Nephron progenitor cell (in vitro differentiated cells): ENCODE data around the gene ATAD2B.
A peak's percentile ranks its signal among the peaks of the same experiment; 100 is the strongest.
"Not testable (repeated sequence)": the region's sequence is repeated elsewhere in the genome, so short reads cannot be mapped to it uniquely, and the experiment has no call there.

Experiments used
- DNase-seq: peaks from one replicate; pipeline ENCODE4 v3.0.0; 2021
- H3K27ac Mint-ChIP-seq: 2 replicates; pipeline ENCODE4 v1.8.0; 2021; ENCODE audit warnings: mild to moderate bottlenecking, moderate library complexity, mixed read lengths
- H3K27me3 Mint-ChIP-seq: 2 replicates; pipeline ENCODE4 v1.8.0; 2021; ENCODE audit warnings: mild to moderate bottlenecking, low read depth, mixed read lengths; ENCODE audit not compliant: poor library complexity
- H3K36me3 Mint-ChIP-seq: 2 replicates; pipeline ENCODE4 v1.8.0; 2021; ENCODE audit warnings: low read depth, mixed read lengths
- H3K4me1 Mint-ChIP-seq: 2 replicates; pipeline ENCODE4 v1.8.0; 2021; ENCODE audit warnings: mixed read lengths
- H3K4me3 Mint-ChIP-seq: 2 replicates; pipeline ENCODE4 v1.8.0; 2021; ENCODE audit warnings: mild to moderate bottlenecking, moderate library complexity, mixed read lengths
- H3K9me3 Mint-ChIP-seq: 2 replicates; pipeline ENCODE4 v1.8.0; 2021; ENCODE audit warnings: mild to moderate bottlenecking, moderate library complexity, mixed read lengths
- CTCF ChIP-seq: fragments of 200-600 bp; sonication (generic); IDR thresholded peaks from 2 replicates; pipeline ENCODE4 v1.5.0; 2021; ENCODE audit warnings: antibody characterized with exemption

ATAD2B gene

DNA sequence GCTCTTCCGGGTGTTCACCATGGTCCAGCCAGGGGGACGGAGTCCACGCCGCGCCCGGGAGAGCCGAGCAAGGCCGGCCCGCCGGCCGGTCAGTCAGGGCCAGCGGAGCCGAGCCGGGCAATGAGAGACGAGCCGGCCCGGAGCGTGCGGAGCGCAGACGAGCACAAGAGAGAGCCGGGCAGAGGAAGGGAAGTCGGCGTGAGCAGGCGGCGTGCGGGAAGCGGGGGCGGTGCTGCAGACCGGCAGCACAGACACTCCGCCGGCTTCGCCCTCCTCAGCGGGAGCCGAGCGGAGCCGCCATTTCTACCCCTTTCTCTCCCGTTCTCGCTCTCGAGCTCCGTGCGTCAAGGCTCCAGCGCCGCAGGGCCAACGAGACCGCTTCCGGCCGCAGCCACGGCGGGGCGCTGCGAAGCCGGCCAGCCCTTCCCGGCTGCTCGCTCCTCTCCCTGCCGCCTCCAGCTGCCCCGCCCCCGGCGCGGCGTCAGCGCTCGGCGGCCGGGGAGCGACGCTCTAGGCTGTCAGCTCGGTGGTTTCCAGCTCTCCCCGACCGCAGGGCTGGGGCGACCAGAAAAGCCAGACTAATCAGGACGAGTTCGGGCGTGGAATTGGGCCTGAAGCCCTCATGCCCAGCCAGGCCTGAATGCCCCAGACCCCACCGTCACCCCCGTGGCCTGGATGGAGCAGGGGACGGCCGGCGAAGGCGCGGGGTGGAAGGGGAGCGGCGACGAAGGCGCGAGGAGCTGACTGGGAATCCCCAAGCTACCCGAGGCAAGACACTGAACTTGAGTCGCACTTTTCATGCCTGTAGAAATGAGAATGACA is at the start of gene ATAD2B:
ATAD2B (minus strand) TSS at position 374 of the 822 bp plus-strand sequence; CDS start at position 21, 353 bp downstream.
- H3K27me3 Mint-ChIP-seq = no peaks in the 10 kb centered on the region
- peak; percentile 96 for DNase-seq
- peak; percentile 70 for TF ChIP-seq CTCF
- peaks cover 32% of the 10 kb centered on the region for H3K4me1 Mint-ChIP-seq
- peak within 1 kb of the TSS; percentile 96 for H3K27ac Mint-ChIP-seq
- no peaks in the 10 kb centered on the region for H3K9me3 Mint-ChIP-seq
- H3K36me3 Mint-ChIP-seq = peaks cover 23% of the 10 kb centered on the region
- peak within 1 kb of the TSS; percentile 96 for H3K4me3 Mint-ChIP-seq

GRCh38 chr2:23967846-23968245 is 40.9 kb upstream of the ATAD2B start:
- H3K36me3 Mint-ChIP-seq = peaks cover 67% of the 10 kb centered on the region
- H3K27me3 Mint-ChIP-seq = no peaks in the 10 kb centered on the region
- TF ChIP-seq CTCF = no peak
- H3K4me1 Mint-ChIP-seq = no peaks in the 10 kb centered on the region
- no peak overlapping the region for H3K4me3 Mint-ChIP-seq
- no peak overlapping the region for H3K27ac Mint-ChIP-seq
- H3K9me3 Mint-ChIP-seq = peaks cover 5% of the 10 kb centered on the region
- DNase-seq = no peak

DNA sequence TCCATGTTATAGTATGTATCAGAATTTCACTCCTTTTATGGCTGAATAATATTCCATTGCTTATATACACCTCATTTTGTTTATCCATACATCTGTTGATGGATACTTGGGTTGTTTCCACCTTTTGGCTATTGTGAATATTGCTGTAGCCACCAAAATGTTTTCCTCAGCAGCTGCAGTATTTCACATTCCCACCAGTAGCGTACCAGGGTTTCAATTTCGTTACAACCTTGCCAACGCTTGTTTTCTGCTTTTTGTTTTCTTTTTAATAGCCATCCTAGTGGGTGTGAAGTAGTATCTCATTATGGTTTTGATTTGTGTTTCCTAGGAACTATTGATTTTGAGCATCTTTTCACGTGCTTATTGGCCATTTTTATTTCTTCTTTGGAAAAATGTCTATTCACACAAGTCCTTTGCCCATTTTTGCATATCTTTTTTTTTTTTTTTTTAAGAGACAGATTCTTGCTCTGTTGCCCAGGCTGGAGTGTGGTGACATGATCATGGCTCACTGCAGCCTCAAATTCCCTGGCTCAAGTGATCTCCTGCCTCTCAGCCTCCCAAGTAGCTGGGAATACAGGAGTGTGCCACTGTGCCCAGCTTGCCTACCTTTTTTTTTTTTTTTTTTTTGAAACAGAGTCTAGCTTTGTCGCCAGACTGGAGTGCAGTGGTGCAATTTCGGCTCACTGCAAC is 27.5 kb upstream of the ATAD2B start:
- H3K9me3 Mint-ChIP-seq = no peaks in the 10 kb centered on the region
- peaks cover 6% of the 10 kb centered on the region for H3K4me1 Mint-ChIP-seq
- peaks cover 7% of the 10 kb centered on the region for H3K36me3 Mint-ChIP-seq
- TF ChIP-seq CTCF = no peak
- H3K27me3 Mint-ChIP-seq = no peaks in the 10 kb centered on the region
- DNase-seq = no peak
- H3K4me3 Mint-ChIP-seq = no peak overlapping the region
- no peak overlapping the region for H3K27ac Mint-ChIP-seq

- DNase-seq = no peak
- no peak for TF ChIP-seq CTCF
- Mint-ChIP-seq H3K4me1 (peaks cover 6% of the 10 kb centered on the region), H3K4me3 (no peak overlapping the region), H3K27me3 (no peaks in the 10 kb centered on the region), H3K36me3 (peaks cover 4% of the 10 kb centered on the region), H3K27ac (no peak overlapping the region), H3K9me3 (no peaks in the 10 kb centered on the region)
These were observed 26.7 kb upstream of the ATAD2B start for GRCh38 chr2:23953625-23954024.

DNA sequence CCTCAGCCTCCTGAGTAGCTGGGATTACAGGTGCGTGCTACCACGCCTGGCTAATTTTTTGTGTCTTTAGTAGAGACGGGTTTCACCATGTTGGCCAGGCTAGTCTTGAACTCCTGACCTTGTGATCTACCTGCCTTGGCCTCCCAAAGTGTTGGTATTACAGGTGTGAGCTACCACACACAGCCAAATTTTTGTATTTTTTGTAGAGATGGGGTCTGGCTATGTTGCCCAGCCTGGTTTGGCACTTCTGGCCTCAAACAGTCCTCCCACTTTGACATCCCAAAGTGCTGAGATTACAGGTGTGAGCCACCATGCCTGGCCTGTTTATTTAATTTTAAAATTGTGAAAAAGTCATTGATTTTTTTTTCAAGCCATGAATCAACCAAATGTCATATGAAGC is 25.6 kb upstream of the ATAD2B start:
- H3K27me3 Mint-ChIP-seq, H3K9me3 Mint-ChIP-seq, H3K4me3 Mint-ChIP-seq, H3K36me3 Mint-ChIP-seq, DNase-seq, H3K4me1 Mint-ChIP-seq, H3K27ac Mint-ChIP-seq: not testable (repeated sequence)

GRCh38 chr2:23947350-23947749 is 20.4 kb upstream of the ATAD2B start:
- no peak for DNase-seq
- H3K36me3 Mint-ChIP-seq = peaks cover 22% of the 10 kb centered on the region
- TF ChIP-seq CTCF = no peak
- H3K4me3 Mint-ChIP-seq = no peak overlapping the region
- H3K9me3 Mint-ChIP-seq = no peaks in the 10 kb centered on the region
- no peaks in the 10 kb centered on the region for H3K27me3 Mint-ChIP-seq
- H3K4me1 Mint-ChIP-seq = peaks cover 32% of the 10 kb centered on the region
- no peak overlapping the region for H3K27ac Mint-ChIP-seq
